ENCODE measurements around the gene CFL1.

Gene CFL1

GRCh38 chr11:65887723-65888162 lies 29.8 kb upstream of the CFL1 start:
- no peak for DNase-seq

- DNase-seq, result no peak
Observed at GRCh38 chr11:65886826-65887722, 29.1 kb upstream of the CFL1 start.

DNA sequence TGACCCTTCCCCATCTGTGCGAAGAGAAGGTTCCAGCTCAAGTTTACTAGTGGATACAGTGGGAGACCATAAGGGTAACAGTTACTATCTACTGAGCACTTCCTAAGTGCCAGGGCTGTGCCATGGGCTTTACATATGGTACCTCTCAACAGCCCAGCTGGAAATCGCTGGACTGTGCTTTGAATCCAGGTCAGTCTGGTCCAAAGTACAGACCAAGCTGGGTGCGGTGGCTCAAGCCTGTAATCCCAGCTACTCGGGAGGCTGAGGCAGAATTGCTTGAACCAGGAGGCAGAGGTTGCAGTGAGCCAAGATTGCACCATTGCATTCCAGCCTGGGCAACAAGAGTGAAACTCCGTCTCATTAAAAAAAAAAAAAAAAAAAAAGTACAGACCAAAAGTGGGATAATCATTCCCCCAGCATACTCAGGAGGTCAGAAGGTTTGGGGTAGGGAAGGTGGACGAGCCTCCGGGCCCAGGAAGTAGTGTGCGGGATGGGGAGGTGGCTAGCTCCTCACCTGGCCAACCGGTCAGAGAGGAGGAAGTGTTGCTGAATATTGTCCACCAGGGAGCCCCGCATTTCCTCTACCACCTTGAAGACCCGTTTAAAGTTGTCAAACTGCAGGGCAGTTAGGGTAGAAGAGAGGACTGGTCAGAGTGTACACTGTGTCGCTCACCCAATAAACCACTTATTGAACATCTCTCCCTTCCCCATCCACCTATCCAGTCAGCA lies 28.0 kb upstream of the CFL1 start:
- DNase-seq, result no peak

DNA sequence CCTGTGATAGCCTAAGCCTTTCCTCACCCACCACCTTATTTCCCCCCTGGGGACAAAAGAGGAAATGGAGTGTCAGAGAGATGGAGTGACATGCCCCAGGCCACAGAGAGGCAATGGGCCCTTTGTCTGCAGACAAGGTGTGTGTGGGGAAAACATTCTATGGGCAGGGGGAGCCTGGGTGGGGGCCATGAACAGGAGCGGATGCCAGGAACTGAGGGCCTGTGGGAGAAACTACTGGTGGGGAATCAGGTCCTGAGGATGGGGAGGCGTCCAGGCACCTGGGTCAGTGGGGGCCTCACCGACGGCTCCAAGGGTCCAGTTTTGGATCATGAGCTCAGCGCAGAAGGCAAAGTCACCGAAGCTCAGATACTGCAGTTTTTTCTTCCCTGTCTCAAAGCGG lies 27.3 kb upstream of the CFL1 start:
- no peak for DNase-seq

- peak; percentile 83 to 85 for DNase-seq
Observed at GRCh38 chr11:65884716-65885092, 26.7 kb upstream of the CFL1 start.

GRCh38 chr11:65883786-65884715 lies 26.1 kb upstream of the CFL1 start:
- no peak for DNase-seq

DNA sequence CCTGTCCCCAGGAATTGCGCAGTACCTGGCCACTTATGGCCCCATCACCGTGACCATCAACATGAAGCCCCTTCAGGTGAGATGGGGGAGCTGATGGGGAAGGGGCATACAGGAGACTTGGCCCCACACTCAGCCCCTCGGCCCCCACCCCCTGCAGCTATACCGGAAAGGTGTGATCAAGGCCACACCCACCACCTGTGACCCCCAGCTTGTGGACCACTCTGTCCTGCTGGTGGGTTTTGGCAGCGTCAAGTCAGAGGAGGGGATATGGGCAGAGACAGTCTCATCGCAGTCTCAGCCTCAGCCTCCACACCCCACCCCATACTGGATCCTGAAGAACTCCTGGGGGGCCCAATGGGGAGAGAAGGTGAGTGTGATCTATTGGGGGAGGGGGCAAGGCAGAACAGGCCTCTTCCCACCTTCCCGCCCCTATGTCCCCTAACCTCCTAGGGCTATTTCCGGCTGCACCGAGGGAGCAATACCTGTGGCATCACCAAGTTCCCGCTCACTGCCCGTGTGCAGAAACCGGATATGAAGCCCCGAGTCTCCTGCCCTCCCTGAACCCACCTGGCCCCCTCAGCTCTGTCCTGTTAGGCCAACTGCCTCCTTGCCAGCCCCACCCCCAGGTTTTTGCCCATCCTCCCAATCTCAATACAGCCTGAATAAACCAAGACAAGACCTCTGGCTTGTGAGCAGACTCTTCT lies 25.2 kb upstream of the CFL1 start:
- no peak for DNase-seq

DNA sequence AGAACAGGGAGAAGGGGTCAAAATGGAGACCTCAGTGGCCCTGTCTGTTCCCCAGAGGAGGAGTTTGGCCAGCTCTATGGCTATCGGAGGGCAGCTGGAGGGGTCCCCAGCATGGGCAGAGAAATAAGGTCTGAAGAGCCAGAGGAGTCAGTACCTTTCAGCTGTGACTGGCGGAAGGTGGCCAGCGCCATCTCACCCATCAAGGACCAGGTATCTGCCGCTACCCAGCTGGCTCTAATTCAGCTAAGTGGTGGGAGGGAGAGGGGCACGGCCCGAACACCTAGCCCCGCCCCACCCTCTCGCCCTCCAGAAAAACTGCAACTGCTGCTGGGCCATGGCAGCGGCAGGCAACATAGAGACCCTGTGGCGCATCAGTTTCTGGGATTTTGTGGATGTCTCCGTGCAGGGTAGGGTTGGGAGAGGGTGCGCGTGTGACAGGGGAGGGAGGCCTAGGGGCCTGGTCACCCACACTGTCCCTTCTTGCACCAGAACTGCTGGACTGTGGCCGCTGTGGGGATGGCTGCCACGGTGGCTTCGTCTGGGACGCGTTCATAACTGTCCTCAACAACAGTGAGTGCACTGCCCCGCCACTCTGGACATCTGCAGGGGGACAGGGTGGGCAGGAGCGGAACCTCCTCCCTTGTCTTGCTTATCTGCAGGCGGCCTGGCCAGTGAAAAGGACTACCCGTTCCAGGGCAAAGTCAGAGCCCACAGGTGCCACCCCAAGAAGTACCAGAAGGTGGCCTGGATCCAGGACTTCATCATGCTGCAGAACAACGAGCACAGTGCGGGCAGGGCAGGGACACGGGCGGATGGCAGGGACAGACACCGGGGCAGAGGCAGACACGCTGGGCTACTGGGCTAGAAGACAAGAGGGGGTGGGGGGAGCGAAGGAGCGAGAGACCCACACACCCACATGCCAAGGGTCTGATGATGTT lies 24.4 kb upstream of the CFL1 start:
- DNase-seq, result no peak

GRCh38 chr11:65880844-65881421 lies 23.0 kb upstream of the CFL1 start:
- DNase-seq, result no peak

DNA sequence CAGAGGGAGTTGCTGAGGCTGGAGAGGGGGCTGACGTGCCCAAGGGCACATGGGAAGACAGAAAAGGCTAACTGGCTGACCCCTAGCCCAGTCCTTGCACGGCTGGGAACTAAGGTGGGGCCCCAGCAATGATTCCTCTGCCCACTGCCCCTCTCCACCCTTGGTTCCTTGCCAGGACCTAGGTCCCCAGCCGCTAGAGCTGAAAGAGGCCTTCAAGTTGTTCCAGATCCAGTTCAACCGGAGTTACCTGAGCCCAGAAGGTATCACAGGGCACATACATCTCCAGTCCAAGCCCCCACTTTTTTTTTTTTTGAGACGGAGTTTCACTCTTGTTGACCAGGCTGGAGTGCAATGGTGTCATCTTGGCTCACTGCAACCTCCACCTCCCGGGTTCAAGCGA lies 22.0 kb upstream of the CFL1 start:
- no peak for DNase-seq

- peak in 1 of 2 donors; percentile 48 for DNase-seq
Observed at GRCh38 chr11:65879617-65880016, 21.6 kb upstream of the CFL1 start, which contains the start of gene CTSW. Gene CTSW, plus strand, starts transcription at chr11:65879837. Its CDS starts 18 bp downstream, at chr11:65879855.

GRCh38 chr11:65873318-65874156 lies 15.6 kb upstream of the CFL1 start:
- peak; percentile 90 to 91 for DNase-seq

GRCh38 chr11:65872586-65873317 lies 14.8 kb upstream of the CFL1 start, which contains the start of gene EFEMP2:
Gene EFEMP2, minus strand, starts transcription at chr11:65872800. Its CDS starts 446 bp downstream, at chr11:65872354.
- no peak for DNase-seq

DNA sequence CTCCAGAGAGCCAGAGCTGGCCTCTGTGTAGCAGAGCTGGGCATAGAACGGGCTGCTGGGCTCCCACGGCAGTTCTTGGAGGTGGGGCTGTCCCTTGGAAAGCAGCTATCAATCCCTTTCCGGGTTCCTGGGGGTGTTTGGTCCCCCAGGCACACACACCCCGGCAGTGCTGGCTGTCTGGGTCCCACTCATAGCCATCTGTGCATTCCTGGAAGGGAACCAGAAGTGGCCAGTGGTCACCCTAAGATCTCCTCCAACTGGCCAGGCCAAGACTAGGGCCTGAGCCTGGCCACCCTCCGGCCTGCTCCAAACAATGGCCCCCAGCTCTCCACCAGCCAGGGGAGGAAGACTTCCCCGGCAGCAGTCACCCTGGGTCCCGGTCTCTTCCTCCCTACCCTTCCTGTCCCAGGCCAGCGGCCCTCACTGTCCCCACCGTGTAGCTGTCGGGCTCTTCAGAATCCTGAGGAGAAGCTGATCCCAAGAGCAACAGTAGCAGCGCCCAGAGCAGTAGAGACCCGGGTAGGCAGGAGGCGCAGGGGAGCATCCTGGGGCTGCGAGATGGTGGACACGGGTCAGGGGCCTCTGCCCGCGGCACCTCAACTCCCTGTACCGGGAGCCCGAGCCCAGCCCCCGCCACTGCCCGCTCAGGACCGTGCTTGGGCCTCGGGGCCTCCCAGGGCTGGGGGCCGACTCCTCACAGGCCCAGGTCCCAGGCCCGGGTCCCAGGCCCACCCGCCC lies 14.0 kb upstream of the CFL1 start:
- DNase-seq, result no peak

DNA sequence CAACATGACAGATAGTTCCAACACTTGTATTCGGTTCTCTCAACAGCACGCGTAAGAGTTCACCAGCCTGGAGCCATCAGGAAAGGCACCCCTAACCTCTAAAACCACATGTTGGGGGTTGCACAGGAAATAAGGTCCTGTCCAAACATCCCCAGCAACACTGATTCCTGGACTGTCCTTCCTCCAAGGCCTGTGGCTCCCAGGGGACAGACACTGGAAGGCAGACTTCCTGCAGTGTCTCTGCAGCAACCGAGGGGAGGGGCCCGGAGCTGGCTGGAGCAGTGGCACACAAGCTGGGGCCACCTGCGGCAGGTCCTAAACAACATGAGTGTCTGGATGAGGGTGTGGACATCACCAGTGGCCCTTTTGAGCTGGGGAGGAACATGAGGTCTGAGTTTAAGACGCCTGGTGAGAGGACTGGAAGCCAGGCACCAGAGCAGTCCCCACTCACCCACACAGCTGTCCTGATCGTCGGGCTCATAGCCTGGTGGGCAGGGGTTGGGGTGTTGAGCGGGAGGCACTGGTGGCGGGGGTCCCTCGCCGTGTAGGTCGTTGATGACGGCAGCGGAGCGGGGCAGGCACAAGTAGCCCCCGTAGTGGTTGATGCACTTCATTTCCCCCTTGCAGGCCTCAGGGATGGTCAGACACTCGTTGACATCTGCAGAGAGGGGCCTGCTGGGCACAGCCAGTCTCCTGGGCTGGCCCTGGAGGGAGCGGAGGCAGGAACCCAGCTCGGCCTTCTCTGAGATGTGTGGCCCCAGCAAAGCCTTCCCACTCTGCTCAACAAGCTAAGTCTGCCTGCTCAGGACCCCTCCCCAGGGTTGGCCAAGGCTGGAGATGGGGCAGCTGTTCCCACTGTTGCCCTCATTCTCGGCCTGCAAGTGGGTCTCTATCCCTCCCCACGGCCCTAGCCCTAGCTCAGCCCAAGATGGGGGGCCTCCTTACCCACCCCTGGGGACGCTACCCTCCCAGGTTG lies 13.0 kb upstream of the CFL1 start:
- no peak for DNase-seq

DNA sequence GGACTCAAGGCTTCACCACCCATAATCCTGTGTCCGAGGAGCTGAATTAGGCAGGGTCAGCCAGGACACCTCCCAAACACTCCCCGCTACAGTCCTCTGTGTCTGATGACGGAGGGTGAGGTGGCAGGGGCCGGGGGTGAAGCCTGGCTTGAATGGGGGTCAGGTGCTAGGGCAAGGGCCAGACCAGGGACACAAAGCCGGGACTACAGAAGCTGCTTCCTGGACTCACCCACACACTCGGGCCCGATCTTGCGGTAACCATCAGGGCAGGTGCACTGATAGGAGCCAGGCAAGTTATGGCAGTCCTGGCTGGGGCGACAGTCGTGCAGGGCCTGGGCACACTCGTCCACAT lies 12.3 kb upstream of the CFL1 start:
- DNase-seq, result no peak

Data from inflammatory macrophage (primary cell).